ENCODE results near the gene DMKN.
A peak's percentile ranks its signal among the peaks of the same experiment; 100 is the strongest.

DNA sequence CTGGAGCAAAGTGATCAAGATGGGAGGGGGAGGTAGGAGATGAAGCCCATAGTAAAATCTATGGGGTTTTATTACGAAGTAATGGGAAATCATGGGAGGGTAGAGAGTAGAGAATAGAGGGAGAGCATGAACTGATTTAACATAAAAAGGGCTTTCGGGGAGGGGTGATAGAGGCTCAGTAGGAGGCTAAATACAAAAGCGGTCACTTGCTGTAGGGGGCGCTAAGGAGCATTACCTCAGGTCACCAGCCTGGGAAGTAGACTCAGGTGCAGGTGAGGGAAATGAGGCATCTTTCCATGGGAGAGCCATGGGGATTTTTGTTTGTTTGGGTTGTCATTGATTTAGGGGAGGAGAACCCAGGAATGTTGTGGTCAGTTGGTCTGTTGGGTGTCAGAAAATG lies 37.3 kb downstream of the DMKN start:
- TF ChIP-seq RXRA (IDR thresholded peaks at IDR 0.05; ENCODE audit: insufficient read depth, low read depth, low read length), result no peak
- no peak for TF ChIP-seq TBP (IDR thresholded peaks at IDR 0.05; ENCODE audit: low read depth, low read length)
- TF ChIP-seq EGR1 (IDR thresholded peaks at IDR 0.05; ENCODE audit: borderline replicate concordance, low read depth, low read length), result no peak
- TF ChIP-seq HDAC2 (IDR thresholded peaks at IDR 0.05; ENCODE audit: borderline replicate concordance in 1 of 2, low read depth in 2 of 2, low read length in 2 of 2), result no peak
- TF ChIP-seq, protein P1, sequence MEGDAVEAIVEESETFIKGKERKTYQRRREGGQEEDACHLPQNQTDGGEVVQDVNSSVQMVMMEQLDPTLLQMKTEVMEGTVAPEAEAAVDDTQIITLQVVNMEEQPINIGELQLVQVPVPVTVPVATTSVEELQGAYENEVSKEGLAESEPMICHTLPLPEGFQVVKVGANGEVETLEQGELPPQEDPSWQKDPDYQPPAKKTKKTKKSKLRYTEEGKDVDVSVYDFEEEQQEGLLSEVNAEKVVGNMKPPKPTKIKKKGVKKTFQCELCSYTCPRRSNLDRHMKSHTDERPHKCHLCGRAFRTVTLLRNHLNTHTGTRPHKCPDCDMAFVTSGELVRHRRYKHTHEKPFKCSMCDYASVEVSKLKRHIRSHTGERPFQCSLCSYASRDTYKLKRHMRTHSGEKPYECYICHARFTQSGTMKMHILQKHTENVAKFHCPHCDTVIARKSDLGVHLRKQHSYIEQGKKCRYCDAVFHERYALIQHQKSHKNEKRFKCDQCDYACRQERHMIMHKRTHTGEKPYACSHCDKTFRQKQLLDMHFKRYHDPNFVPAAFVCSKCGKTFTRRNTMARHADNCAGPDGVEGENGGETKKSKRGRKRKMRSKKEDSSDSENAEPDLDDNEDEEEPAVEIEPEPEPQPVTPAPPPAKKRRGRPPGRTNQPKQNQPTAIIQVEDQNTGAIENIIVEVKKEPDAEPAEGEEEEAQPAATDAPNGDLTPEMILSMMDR (IDR thresholded peaks at IDR 0.05; ENCODE audit: control extremely low read depth in 1 of 3, insufficient read depth in 1 of 3, low read depth in 1 of 3, low read length in 3 of 3), result peak; percentile 66 to 81 (median 73)
- TF ChIP-seq POLR2AphosphoS5 (IDR thresholded peaks at IDR 0.05; ENCODE audit: low read depth, low read length), result no peak
- TF ChIP-seq EZH2 (IDR thresholded peaks at IDR 0.05; ENCODE audit: low read depth, low read length, severe bottlenecking), result no peak
- TF ChIP-seq, protein P2, sequence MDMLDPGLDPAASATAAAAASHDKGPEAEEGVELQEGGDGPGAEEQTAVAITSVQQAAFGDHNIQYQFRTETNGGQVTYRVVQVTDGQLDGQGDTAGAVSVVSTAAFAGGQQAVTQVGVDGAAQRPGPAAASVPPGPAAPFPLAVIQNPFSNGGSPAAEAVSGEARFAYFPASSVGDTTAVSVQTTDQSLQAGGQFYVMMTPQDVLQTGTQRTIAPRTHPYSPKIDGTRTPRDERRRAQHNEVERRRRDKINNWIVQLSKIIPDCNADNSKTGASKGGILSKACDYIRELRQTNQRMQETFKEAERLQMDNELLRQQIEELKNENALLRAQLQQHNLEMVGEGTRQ (IDR thresholded peaks at IDR 0.05; ENCODE audit: low read length), result no peak
- TF ChIP-seq NANOG (IDR thresholded peaks at IDR 0.05; ENCODE audit: insufficient read depth, low read depth, low read length, poor library complexity, severe bottlenecking), result no peak
- no peak for TF ChIP-seq SP1 (IDR thresholded peaks at IDR 0.05; ENCODE audit: low read depth, low read length)
- no peak for TF ChIP-seq JUND (IDR thresholded peaks at IDR 0.05; ENCODE audit: low read length)

Data from H1 (cell line).